ENCODE results near the gene VWA5B1.

The VWA5B1 gene

GRCh38 chr1:20371883-20372282 is 81.2 kb downstream of the VWA5B1 start:
- DNase-seq, result no peak

DNA sequence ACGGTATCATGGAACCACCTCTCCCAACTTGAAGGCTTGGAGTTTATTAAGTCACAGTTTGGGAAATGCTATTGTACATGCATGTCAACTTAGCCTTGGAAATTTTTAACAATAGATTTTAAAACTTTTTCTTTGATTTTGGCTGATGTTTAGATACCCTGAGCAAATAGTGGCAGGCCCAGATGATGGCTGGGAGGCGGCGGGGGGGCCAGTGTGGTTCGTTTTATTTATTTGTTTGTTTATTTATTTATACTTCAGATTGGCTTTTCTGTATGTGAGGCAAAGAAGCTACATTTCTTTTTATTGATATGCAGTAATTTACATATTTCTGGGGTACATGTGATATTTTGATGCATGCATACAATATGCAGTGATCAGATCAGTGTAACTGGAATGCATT is 82.0 kb downstream of the VWA5B1 start:
- no peak for DNase-seq

DNA sequence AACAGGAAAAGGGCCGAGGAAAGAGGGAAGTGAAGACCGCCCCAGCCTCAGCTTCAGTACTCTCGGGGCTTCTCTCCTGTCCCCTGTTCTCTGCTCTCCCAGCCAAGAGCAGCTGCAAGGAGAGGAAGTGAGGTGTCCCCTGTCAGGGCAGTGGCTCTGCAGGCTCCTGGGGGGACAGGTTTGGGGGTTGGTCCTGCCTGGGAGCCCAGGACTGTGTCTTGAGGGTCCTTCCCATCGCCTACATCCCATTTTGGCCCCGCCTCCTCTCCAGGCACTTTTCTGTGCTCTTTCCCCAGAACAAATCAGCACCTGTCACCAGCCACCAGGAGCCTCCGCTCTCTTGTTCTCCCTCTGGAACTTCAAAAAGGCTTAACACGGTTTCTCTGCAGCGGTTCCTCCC is 82.6 kb downstream of the VWA5B1 start:
- no peak for DNase-seq

DNA sequence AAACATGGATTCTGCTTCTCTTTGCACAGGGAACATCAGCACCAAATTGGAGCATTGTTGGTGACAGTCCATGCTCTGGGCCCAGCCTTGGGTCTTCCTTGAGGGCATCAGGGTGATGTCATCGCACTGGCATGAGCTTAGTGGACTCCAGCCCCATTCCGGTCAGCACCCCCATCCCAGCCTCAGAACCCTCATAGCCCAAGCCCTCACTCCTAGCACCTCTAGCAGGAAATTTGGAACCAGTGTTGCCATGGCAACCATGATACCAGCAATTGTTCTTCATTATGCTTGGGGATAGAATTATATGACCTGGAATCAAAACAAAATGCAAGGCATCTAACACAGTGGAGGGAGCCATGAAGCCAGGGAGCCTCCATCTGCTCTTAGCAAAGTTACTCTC is 83.1 kb downstream of the VWA5B1 start:
- no peak for DNase-seq

DNA sequence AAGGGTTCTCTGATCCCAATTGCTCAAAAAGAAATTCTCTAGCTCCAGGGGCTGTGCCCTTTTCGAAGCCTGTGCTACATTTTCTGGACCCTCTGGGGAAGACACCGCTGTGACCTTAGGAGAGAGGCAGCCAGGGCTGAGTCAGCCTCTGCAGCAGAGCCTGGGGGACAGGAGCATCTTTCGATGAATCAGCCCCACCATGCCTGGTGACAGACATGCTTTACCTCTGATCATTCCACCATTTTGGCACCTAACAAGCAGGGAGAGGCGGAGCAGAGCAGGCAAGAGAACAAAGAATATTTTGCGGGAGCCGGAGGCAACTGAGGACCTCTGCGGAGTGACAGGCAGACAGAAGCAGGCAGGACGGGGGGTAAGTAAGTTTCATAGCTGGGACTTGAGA is 84.9 kb downstream of the VWA5B1 start:
- DNase-seq, result no peak

- no peak for DNase-seq
Observed at GRCh38 chr1:20376171-20376570, 85.5 kb downstream of the VWA5B1 start.

- DNase-seq, result no peak
Observed at GRCh38 chr1:20376880-20377494, 86.3 kb downstream of the VWA5B1 start.

DNA sequence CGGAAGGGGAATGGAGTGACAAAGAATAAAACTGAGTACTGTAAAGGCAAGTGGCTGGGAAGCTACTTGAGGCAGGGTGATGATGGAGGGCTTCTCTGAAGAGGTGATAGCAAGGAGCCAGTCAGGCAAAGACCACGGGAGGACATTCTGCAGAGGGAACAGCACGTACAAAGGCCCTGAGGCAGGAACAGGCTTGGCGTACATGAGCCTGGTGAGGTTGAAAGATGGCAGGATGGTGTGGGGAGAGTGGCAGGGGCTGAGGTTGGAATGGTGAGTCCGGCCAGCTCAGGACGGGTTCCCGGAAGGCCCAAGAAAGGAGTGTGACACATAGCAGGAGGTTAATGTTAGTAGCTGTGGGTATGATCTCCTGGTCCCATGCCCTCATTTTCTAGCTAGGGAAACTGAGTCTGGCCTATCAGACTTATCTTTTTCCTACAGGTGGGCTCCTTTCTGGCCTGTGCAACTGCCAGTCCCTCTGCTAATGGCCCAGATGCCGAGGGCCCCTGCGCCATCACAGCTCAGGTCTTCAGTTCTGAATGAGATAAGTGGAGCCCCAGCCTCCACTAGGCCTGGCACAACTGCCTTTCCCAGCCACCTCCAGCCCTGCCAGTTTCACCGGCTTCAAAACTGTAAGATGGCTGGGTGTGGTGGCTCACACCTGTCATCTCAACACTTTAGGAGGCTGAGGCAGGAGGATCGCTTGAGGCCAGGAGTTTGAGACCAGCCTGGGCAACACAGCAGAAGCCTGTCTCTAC is 87.0 kb downstream of the VWA5B1 start:
- DNase-seq, result no peak

GRCh38 chr1:20379075-20379474 is 88.4 kb downstream of the VWA5B1 start:
- DNase-seq, result no peak

GRCh38 chr1:20380175-20380574 is 89.5 kb downstream of the VWA5B1 start:
- no peak for DNase-seq

DNA sequence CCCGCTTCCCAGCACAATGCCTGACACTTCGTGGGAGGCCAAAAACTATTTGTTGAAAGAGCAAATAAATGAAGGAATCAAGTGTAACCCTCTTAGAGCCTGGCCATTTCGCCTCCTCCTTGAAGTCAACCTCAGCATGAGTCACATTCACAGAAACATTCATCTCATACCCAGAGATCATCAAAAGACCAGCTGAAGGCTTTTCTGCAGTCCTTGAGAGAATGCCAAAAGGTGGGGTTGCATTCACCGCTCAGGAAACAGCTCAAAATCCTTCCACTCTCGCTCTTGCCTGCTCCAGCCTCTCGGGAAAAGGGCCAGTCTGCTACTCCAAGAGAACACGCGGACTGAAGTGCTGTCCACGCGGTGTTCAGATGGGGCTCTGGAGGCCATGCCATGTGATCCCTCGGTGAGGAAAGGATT is 90.0 kb downstream of the VWA5B1 start:
- DNase-seq, result no peak

DNA sequence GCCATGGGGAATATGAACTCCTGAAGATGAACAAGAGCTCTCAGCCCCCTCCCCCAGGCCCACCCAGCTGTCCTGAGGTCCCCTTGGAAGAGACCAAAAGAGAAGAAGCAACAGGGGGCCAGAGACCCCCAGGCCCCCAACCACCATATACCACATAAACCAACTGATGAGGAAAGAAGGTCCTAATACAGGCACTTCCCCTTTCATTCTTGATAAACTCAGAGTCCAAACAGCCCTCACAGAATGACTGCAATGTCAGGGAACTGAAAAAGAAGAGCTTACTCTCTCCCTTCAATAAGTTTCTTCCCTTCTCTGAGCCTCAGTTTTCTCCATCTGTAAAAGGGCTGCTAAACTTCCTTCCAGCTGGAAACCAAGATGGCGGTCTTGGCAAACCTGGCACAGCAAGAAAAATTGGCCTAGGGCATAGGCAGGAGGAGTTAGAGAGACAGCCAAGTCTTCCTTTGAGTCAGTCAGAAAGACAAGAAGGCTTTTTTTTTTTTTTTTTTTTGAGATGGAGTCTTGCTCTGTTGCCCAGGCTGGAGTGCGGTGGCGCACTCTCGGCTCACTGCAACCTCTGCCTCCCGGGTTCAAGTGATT is 90.5 kb downstream of the VWA5B1 start:
- no peak for DNase-seq

DNA sequence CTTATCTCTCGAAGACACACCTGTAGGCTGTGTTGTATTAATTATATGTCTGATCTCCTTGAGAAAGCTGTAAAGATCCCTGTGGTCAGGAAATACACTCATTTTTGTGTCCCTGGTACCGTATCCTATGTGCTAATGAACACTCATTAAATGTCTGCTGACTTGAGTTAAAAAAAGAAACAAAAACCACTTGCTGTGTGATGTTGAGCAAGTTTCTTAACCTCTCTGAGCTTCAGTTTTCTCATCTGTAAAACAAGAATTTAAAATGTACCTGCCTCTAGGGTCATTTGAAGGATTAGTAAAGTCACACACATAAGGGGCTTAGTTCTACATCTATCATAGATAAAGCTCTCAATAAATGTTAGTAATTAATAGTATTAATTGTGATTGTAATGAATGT is 91.3 kb downstream of the VWA5B1 start:
- DNase-seq, result no peak

GRCh38 chr1:20382711-20383110 is 92.0 kb downstream of the VWA5B1 start:
- no peak for DNase-seq

DNA sequence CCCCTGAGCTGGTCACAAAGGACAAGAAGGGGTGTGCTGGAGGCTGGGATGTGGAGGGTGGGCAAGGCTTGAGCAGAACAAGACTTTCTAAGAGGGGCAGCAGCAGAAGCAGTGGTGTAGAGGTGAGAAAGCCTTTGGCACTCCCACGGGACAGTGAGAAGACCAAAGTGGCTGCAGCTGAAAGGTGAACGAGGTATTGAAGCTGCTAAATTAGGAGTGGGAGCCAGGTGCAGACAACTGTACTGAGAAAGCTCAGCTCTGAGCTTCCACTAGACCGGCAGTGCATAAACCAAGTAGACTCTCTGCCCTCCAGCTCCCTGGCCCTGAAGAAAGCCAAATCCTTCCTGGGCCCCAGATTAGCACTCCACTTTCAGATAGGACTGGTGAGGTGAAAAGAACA is 93.0 kb downstream of the VWA5B1 start:
- DNase-seq, result no peak

- DNase-seq, result no peak
Observed at GRCh38 chr1:20385630-20386029, 95.0 kb downstream of the VWA5B1 start.

DNA sequence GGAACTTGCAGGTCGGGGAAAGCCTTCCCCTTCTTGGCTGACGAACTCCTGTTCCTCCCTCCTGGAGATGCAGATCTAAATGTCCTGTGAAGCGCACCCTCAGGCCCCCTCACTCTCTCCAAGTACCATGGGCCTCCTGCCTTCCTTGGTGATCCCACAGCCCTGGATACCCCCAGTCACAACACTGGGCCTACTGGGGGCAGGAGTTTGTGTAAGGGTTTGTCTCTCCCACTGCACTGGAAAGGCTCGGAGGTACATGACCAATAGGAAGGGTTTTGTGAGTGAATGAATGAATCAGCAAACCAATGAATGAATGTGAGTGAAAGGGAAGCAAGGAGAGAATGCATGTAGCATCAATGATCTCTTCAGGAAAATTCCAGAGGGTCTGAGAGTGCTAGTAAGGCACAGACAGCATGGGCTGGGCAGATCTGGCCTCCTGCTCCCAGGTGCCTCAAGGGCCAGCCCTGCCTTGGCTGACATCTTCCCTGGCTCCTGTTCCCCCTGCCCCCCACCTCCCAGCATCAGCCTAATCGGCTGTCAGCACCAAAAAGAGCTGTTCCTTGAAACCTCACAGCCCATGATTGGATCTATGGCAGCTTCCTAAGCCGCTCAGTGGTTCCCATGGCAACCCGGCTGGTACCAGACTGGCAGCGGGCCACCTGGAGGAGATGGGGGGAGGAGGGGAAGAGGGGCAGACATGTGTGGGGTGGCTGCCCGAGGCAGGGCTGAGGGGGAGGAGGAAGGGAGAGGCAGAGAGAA is 95.8 kb downstream of the VWA5B1 start:
- no peak for DNase-seq

GRCh38 chr1:20389571-20389970 is 98.9 kb downstream of the VWA5B1 start:
- no peak for DNase-seq

DNA sequence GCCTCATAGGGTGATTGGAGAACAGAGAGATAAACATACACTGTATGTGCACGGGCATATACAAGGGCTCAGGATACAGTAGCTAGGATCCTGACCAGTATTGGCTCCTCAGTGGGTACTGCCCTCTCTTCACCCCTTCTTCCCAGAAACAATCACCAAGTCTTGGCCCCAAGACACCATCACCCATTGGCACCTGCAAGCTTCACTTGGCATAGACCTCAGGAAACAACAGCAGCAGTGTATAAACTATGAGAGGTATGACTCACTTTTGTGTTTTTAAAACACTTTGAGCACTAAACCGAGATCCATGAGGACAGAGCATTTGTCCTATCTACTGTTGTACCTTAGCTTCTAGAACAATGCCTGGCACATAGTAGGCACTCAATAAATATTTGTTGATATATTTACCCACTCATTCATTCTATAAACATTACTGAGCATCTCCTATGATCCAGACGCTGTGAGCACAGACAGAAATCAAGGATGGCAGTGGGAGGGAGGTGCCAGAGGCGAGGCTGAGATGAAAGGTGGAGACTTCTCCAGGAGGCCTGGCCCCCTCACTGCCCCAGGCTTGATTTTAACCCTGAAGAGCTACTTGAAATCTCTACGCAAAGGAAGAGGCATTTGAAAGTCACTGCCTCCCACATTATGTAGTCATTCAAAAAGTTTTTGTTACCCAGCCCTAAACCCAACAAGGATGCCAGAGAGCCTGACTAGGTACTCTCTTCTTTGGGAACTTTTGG is 100.1 kb downstream of the VWA5B1 start:
- no peak for DNase-seq

DNA sequence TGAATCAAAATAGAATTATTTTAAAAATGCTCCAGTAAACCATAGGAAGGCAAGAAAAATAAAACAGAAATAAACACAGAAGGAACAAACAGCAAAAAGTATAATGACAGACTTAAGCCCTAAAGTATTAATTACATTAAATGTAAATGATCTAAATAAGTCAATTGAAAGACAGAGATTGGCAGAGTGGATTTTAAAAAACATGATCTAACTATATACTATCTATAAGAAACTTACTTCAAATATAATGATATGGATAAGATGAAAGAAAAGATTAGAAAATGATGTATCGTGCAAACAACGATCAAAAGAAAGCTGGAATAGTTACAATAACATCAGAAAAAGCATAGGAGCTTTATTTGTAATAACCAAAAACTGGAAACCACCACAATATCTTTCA is 104.6 kb downstream of the VWA5B1 start:
- DNase-seq, result no peak

GRCh38 chr1:20398744-20399143 is 108.1 kb downstream of the VWA5B1 start:
- DNase-seq, result no peak

GRCh38 chr1:20399196-20399595 is 108.5 kb downstream of the VWA5B1 start:
- DNase-seq, result no peak

DNA sequence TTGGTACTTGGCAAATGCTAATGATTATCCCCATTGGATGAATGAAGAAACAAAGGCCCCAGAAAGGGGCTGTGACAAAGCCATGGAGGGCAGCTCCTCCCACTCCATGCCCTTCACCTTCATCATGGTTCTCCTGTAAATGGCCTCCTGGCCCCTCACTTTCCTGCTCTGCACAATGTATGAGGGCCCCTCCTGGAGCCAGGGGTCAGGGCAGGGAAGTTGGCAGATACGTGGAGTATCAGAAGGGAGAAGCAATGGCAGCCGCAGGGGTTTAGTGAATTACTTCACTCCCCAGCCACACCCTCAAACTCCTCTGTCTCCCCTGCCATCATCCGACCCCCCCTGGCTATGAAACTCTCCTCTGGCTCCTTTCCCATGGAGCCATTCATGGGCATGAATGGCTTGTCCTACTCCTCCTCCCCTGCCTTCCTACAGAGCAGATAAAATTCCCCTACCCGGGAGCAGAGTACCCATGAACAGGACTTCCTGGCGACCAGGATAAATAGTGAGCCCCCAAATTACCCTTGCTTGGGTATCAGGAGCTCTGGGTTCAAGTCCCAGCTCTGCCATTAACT is 109.0 kb downstream of the VWA5B1 start:
- DNase-seq, result no peak

All from DMS79 (cell line).